HL-60/S4 (cell line): ENCODE measurements around the gene LRRC28.

Source experiments
- in situ Hi-C: fragments of 300-500 bp; cut with MboI; formaldehyde crosslinking; loops from 2 replicates; pipeline ENCODE4 v1.14.3; 2022; ENCODE audit warnings: low sequenced_read_pairs

LRRC28 gene

DNA sequence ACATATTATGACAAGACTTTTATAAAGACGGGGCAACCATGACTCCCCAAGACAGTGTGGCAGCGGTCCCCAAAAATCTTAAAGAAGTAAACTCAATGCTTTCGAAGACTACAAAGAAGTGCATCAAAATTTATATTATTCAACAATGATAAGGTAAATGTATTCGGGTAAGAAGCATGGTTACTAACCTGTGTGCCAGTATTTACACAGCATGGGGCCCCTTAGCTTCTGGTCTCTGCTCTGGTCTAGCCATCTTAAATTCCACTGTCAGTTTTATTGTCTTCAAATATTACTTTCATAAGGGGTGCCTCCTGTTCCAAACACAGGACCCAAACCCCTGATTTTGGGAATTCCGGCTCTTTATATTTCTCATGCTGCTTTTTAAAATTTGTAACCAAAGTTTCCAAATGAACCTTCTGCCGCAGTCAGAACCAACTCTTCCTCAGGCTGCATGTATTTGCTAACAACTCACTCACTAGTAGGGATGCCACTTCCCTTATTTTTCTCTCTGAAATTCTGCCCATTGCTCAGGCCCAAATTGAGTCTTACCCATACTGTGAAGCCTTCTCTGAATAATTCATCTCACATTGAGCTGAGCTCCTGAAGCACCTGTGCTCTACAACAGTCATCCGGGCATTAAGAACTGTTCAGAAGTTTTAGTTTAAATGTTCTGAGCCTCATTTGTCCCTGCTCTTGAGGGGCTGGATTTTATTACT is 3.1 kb upstream of the LRRC28 start:
- in situ Hi-C loops: no loop called here

DNA sequence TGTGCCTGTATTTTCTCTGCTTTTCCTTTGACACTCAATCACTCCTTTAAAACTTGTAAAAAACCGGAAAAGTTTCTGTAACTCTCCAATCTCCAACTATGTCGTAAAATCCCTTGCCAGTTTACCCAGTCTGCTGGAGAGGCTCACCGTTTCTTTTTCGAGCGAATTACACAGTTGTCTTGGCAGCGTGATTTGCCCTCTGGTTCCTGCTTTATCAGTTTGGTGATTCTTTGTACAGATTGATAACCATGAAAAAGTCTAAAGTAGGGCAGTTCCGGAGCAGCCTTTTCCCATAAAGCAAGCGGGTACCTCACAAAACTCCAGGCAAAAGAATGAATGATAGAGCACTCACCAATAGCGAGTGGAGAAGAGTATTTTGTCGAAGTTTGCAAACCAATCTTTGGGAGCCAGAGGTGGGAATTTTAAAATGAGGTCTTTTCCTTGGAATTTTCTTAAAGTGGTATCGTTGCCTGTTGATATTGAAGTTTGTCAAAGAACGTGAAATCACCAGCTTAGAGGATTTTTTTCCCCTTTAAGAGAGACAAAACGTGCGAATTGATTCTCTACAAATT is 1.9 kb upstream of the LRRC28 start, which contains the start of gene TTC23:
Gene TTC23 (minus strand): TSS at position 312 of the 572 bp plus-strand sequence. CDS start 20,869 bp downstream, outside the sequence.
- in situ Hi-C loops: no loop called here

DNA sequence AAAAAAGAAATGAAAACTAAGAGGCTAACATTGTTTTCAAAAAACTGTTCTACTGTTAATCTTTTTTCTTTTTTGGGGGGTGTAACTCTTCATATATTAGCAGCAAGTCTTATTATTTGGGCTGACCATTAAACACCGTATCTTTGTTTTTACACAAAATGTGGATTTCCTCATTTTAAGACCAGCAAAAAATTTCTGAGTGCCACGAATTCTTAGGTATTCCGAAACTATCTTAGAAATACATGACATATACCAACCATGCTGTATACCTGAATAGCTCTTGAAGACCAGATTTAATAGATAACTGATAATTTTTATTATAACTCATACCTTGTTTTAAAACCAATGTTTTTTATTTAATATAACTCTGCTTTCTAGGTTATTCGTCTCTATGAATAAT is 1.3 kb upstream of the LRRC28 start:
- in situ Hi-C loops: loop anchor here (25.0 kb wide), 1 partner anchor 1087 kb away; the partner anchor contains the start of gene ADAMTS17

DNA sequence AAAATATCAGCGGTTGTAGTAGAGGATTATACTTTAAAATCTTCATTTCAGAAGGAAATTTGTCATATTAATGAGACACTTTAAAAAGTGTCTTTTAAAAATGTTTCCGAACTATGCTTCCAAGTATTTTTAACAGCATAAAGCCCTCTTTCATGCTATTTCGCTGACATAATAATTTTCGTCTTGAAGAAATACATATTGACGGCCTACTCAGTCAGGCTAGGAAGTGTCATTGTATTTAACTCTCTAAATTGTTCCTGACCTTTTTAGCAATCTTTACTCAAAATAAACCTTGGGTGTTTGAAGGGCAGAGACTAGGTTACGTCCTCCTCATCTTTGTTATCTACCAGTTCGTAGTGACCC is 806 bp upstream of the LRRC28 start:
- in situ Hi-C loops: loop anchor here (25.0 kb wide), 1 partner anchor 1087 kb away; the partner anchor contains the start of gene ADAMTS17

DNA sequence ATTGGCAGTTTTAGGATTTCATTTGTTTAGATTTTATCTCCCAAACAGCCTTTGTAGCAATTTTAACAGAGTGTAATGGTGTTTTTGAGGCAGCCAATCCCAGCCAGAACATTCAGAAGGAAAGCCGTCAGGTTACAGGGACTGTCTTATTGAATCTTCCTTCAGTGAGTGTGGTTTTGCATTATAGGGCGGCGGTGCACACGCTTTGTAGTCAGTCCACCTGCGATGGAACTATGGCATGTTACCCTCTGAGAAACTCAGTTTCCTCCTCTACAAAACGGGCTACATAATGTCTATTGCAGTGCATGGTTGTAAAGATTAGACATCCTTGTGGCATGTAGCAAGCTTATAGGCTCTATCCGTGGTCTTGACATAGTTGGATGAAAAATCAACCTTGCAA is 1.0 kb downstream of the LRRC28 start:
- in situ Hi-C loops: loop anchor here (25.0 kb wide), 1 partner anchor 1085 kb away; the partner anchor contains the start of gene ADAMTS17

DNA sequence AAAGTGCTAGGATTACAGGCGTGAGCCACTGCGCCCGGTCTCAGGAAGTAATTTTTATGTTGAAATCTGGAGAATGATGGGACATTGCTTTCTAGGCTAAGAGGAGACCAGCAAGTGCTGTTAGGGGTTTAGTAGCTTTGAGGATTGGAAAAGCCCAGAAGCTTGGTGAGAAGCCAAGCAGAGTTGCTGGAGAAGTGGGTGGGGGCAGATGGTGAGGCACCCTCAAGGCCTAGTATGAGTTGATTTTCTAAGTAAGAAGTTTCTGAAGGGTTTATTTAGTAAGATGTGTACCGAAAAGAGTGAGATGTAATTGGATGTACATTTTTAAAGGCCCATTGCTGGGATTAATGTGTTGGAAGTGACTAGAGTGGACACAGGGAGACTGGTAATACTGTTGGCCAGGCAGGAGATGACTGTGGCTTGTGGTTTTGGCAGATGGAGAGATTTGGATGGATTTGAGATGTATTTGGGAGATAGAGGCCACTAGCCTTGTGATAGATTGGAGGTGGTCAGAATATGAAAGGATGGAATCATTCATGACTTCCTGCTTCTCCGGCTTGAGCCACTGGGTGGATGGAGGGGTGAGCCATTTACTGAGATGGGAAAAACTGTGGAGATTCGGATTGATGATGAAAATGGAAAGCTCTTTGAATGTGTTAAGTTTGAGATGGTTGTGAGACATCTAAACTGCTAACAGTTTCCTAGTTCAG is 2.3 kb downstream of the LRRC28 start:
- in situ Hi-C loops: loop anchor here (25.0 kb wide), 1 partner anchor 1084 kb away; the partner anchor contains the start of gene ADAMTS17

DNA sequence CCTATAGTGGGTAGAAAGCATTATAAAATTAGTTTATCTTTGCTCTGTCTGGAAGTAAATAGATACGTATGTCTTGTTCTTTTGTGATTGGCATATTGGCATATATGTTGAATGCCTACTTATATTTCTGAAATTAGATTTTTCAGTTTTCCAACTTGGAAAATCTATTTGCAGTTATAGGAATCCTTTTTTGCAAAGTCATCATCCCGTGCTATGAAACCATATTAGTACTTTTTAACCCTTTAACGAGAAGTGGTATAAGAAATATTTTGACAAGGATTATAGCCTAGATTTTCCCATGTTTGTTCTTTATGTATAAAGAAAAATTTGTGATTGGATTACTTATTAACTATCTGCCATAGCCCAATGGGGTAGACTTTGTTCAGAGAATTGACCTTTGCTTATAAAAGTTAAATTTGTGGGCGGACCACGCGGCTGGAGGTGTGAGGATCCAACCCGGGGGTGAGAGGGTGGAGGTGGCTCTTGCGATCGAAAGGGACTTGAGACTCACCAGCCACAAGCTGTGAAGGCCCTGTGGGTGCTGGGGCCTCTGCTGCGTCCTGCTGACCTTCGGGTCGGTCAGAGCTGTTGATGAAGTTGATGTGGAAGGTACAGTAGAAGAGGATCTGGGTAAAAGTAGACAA is 5.9 kb downstream of the LRRC28 start:
- in situ Hi-C loops: loop anchor here (25.0 kb wide), 1 partner anchor 1080 kb away; the partner anchor contains the start of gene ADAMTS17

DNA sequence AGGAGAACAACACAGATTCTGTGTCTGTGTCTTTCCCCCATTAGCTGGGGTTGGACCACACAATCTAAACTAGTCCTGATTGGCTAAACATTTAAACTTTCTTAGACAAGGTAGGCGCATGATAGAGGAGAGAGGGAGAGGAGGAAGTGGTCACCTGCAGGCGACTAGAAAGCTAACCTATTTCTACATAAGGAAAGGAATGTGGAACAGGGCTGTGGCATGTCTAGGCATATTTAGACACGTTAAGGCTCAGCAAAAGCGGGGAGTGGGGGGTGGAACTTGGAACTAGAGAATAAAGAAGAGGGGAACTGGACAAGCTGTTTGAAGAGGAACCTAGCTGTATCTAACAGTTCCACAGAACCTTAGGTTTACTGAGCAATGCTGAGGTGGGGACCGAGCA is 12.8 kb downstream of the LRRC28 start:
- in situ Hi-C loops: loop anchor here (25.0 kb wide), 1 partner anchor 1073 kb away; the partner anchor contains the start of gene ADAMTS17

DNA sequence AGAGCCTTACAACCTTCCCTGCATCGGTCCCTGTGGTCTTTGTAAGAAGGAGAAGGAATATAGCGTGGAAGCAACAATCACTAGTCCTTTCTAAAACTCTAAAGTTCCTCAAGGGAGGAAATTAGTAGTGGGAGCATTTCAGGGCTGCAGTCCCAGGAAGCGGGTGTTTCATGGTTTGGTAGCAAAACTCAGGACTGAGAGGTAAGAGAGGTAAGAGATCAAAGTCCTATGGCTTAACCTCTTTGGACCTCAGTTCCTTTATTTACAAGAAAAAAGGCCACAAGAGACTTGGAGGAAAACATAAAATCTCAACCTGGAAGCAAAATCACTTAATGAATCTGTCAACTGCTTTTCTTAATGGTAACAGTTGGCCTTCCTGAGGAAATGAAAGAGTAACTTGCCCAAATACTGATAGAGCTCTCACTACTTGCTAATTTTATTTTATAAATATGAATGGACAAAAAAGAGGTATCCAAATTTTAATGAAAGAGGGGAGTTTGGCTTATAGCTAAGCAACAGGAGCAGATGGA is 14.3 kb downstream of the LRRC28 start:
- in situ Hi-C loops: loop anchor here (25.0 kb wide), 1 partner anchor 1072 kb away; the partner anchor contains the start of gene ADAMTS17

DNA sequence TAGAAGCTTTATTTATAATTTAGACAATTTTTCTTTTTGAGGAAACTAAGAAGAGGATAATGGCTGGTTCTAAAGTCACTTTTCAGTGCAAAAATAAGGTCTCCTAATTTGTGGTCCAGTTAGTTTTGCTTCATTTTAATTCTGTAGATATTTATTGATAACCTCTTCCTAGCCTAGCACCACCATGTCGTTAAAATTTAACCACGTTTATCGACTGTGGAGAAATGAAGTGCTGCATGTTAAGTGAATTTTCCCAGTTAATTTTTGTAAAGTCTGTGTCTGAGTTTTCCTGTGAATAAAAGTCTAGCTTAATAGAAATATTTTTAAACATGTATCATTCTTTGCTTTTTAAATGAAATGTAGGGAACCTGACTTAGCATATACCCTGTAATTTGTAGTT is 16.7 kb downstream of the LRRC28 start:
- in situ Hi-C loops: loop anchor here (25.0 kb wide), 1 partner anchor 1069 kb away; the partner anchor contains the start of gene ADAMTS17

DNA sequence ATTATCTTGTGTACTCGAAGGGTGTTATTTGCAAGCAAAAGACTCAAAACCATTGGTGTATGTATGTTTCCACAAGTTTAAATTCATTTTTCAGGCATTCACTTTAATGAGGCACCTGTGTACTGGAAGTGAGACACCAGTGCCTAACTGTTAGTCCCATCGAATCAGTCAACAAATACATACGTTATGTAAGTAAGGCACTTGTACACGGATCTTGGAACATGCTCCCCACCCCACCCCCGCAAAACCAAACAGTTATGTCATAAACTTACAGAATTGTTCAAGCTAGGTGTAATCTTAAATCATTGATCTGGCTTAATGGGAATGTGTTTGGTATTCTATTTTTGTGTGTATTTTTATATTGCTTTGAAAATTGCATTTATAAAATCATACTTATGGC is 17.1 kb downstream of the LRRC28 start:
- in situ Hi-C loops: loop anchor here (25.0 kb wide), 1 partner anchor 1069 kb away; the partner anchor contains the start of gene ADAMTS17

DNA sequence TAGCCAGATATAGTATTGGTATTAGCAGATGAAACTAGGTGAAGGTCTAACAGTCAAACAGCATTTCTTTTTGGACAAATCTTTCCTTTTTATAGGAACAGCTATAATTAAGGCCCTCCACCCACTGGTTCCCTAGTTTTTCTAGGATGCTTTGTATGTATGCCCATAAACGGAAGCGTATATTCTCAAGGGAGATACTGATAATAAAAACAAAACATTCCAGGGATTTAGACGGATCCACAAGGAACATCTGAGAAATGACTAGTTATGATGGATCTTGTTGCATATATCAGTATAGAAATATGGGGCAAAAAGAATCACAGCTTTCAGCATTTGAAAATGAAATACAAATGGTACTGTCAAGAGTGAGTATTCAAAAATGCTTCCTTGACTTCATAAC is 22.5 kb downstream of the LRRC28 start:
- in situ Hi-C loops: loop anchor here (25.0 kb wide), 1 partner anchor 1064 kb away; the partner anchor contains the start of gene ADAMTS17

DNA sequence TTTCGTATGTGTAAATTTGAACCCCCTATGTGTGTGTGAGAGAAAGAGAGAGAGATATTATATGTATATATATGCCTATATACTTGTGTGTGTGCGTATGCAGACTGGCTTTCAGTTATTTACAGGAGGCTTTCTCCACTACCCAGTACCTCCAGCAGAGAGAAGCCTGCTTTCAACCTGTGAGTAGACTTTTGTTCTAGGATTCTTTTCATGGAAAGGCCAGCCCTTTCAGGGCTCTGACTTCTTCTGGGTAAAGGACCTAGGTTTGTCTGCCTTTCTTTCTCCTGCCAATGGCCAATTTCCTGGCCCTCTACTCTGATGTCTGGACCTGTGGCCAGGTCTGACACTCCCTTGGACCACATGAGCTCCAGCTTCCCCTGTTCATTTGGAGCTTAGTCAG is 23.8 kb downstream of the LRRC28 start:
- in situ Hi-C loops: loop anchor here (25.0 kb wide), 1 partner anchor 462 kb away; the partner anchor contains the start of gene LYSMD4

DNA sequence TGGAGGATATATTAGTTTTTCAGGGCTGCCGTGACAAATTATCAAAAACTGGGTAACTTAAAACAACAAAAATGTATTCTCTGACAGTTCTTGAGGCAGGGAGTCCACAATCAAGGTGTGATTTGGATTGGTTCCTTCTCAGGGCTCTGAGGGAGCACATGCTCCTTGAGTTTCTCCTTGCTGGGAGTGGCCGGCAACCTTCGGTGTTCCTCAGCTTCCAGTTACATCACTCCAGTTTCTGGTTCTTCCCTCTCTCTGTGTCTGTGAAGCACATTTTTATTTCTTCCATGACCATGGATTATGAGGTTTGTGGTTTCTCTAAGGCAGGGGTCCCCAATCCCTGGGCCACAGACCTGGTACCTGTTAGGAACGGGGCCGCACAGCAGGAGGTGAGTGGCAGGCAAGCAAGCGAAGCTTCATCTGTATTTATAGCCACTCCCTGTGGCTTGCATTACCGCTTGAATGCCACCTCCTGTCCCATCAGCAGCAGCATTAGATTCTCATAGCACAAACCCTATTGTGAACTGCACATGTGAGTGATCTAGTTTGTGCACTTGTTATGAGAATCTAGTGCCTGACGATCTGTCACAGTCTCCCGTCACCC is 24.3 kb downstream of the LRRC28 start:
- in situ Hi-C loops: loop anchor here (25.0 kb wide), 1 partner anchor 462 kb away; the partner anchor contains the start of gene LYSMD4

DNA sequence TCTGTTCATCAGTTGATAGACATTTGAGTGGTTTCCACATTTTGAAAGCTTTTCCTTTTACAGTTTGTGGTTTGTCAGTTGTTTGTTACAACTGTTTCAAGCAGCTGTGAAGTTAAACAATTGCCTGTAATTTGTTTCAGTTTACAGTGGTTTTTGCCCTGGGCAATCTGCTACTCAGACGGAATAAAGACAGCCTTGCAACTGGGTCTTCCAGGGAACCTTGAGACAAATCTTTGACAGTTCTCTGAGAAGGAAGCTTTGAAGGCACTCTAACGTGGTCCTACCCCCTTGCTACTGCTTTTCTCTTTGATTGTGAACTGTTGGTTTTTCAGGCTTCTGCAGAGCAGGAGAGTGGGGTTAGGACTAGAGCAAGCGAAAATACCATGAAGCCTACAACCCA is 28.0 kb downstream of the LRRC28 start:
- in situ Hi-C loops: loop anchor here (25.0 kb wide), 1 partner anchor 458 kb away; the partner anchor contains the start of gene LYSMD4

DNA sequence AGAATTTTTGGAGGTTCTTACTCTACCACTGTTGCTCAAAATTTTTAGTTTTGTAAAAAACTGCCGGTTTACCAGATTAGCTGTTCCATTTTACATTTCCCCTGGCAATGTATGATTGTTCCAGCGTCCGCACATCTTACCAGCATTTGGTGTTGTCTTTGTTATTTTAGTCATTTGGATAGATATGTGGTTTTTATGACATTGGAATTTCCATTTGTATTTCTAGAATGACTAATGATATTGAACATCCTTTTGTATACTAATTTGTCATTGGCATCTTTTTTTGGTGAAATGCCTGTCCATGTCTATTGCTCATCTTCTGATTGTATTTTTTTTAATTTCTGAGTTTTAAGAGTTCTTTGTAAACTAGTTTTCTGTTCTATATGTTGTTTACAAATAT is 28.5 kb downstream of the LRRC28 start:
- in situ Hi-C loops: loop anchor here (25.0 kb wide), 1 partner anchor 457 kb away; the partner anchor contains the start of gene LYSMD4

DNA sequence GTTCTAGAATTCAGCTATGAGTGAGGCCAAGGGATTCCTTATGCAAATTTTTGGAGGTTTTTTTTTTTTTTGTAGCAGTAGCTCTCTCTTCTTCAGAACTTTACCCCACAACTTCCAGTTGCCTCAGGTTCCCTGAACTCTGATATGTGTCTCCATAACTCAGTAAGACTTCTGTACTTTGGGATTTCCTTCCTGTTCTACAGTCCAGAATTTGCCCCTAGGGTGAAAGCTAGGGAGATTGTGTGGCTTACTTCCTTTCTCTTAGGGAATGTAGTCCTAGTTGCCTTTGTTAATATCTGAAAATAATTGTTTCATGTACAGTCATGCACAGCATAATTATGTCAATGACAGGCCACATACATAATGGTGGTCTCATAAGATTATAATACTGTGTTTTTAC is 30.8 kb downstream of the LRRC28 start:
- in situ Hi-C loops: loop anchor here (25.0 kb wide), 1 partner anchor 455 kb away; the partner anchor contains the start of gene LYSMD4

DNA sequence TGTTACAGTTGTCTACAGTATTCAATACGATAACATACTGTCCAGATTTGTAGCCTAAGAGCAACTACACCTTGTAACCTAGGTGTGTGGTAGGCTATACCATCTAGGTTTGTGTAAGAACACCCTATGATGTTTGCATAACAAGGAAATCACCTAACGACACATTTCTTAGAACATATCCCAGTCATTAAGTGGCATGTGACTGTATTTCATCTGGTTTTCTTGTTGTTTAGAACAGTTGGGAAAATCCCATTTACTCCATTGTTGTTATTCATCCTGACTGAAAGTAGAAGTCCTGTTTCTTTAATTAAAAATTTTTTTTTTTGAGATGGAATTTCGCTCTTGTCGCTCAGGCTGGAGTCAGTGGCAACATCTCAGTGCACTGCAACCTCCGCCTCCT is 31.3 kb downstream of the LRRC28 start:
- in situ Hi-C loops: loop anchor here (25.0 kb wide), 1 partner anchor 455 kb away; the partner anchor contains the start of gene LYSMD4

DNA sequence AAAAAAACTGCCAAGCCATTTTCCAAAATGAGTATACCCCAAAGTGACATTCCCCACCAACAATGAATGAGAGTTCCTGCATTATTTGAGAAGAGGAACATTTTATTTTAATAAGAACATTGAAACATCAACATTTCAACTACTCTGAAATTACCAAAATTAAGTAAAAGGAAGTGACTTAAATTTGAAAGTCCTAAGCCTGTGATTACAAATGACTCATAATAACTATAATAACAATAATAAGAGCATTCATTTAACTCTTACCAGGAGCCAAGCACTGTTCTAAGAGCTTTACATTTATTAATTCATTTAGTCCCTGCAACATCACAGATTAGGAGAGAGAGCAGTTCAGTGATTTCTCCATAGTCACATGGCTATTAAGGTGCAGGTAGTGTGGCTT is 32.4 kb downstream of the LRRC28 start:
- in situ Hi-C loops: loop anchor here (25.0 kb wide), 1 partner anchor 454 kb away; the partner anchor contains the start of gene LYSMD4
